GM23248 (cell line): ENCODE measurements around the gene VSIG2.

Source experiments
- EZH2 ChIP-seq: fragments of 200-600 bp; sonication (generic); IDR thresholded peaks from 2 replicates; pipeline ENCODE4 v1.6.1; 2018; ENCODE audit warnings: antibody characterized with exemption, mild to moderate bottlenecking; ENCODE audit not compliant: insufficient read depth, poor library complexity, severe bottlenecking
- EZH2phosphoT487 ChIP-seq: fragments of 200-600 bp; sonication (generic); IDR thresholded peaks from 2 replicates; pipeline ENCODE4 v1.6.1; 2018; ENCODE audit warnings: antibody characterized with exemption, moderate library complexity, mild to moderate bottlenecking, low read depth; ENCODE audit not compliant: insufficient read depth

- TF ChIP-seq EZH2 (no peak), EZH2phosphoT487 (no peak)
Measured at GRCh38 chr11:124768914-124769313, 16.9 kb upstream of the VSIG2 start.
